Right lobe of liver (tissue), 4 donors: Measurements from ENCODE around the gene KRTDAP.

ENCODE experiments used
- POLR2A ChIP-seq: fragments of 450-650 bp; IDR thresholded peaks from one replicate; pipeline ENCODE4 v1.6.1; 2017; ENCODE audit warnings: antibody characterized with exemption, mild to moderate bottlenecking
- TF ChIP-seq, protein P1 (sequence below), 4 donors: fragments of 200-600 bp in 3 of 4; fragments of 450-650 bp in 1 of 4; IDR thresholded peaks; one replicate each; pipeline versions ENCODE4 v1.5.1 to v1.8.0; 2016 to 2022; ENCODE audit warnings: antibody characterized with exemption in 4 of 4, mild to moderate bottlenecking in 2 of 4
- donor health status: DM: no; HTN: no; CAD: no.
- donor health status: DM: no; HTN: no; CAD: no.
- donor health status: DM: no; HTN: yes; CAD: no.

DNA sequence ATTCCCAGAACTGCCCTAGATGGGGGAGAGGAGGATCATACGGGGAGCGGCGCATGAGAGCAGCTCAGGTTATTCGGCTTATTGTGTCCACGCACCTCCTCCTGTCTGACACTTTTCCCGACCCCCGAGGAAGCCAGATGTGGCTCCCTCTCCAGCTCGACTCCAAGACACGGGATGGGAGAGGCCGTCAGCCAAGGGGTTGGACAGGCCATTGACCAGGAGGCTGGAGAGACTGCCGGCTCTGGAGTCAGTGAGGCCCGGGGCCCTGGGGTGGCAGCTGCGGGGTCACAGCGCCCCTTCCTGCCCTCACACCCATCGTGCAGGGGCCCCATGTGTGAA, 20.3 kb upstream of the KRTDAP start:
- TF ChIP-seq, protein P1, sequence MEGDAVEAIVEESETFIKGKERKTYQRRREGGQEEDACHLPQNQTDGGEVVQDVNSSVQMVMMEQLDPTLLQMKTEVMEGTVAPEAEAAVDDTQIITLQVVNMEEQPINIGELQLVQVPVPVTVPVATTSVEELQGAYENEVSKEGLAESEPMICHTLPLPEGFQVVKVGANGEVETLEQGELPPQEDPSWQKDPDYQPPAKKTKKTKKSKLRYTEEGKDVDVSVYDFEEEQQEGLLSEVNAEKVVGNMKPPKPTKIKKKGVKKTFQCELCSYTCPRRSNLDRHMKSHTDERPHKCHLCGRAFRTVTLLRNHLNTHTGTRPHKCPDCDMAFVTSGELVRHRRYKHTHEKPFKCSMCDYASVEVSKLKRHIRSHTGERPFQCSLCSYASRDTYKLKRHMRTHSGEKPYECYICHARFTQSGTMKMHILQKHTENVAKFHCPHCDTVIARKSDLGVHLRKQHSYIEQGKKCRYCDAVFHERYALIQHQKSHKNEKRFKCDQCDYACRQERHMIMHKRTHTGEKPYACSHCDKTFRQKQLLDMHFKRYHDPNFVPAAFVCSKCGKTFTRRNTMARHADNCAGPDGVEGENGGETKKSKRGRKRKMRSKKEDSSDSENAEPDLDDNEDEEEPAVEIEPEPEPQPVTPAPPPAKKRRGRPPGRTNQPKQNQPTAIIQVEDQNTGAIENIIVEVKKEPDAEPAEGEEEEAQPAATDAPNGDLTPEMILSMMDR (IDR thresholded peaks at IDR 0.05), result peak in 1 of 4 donors; percentile 1
- no peak for TF ChIP-seq POLR2A
